ENCODE results near the gene CBLIF. TPM values are rescaled to one million over a fixed set of nuclear protein-coding genes. Genes with fewer than 3 reads are reported as not detected.

Gene CBLIF
- total and polyA plus RNA-seq, 2 of the 13 experiments (the other 11 are each of a cell fraction or from before 2014, with no cell fraction given), result not detected

GRCh38 chr11:59802639-59803176 is 42.6 kb downstream of the CBLIF start (continued):
- 0 out of 2 replicates have a peak, but pooled peaks have one; percentile 11 for TF ChIP-seq MNT (IDR thresholded peaks at IDR 0.05)
- TF ChIP-seq ZNF660 (CRISPR knock-in tag; IDR thresholded peaks at IDR 0.05; ENCODE audit: borderline replicate concordance, low read depth), result no peak
- TF ChIP-seq THAP11 (CRISPR knock-in tag; IDR thresholded peaks at IDR 0.05), result 0 out of 2 replicates have a peak, but pooled peaks have one; percentile 11
- peak; percentile 76; the same call in 1 of the 2 replicates for TF ChIP-seq TFDP1 (CRISPR knock-in tag; IDR thresholded peaks at IDR 0.05; ENCODE audit: borderline replicate concordance)
- 0 out of 2 replicates have a peak, but pooled peaks have one; percentile 35 for TF ChIP-seq MXD4 (CRISPR knock-in tag; IDR thresholded peaks at IDR 0.05)
- peak; percentile 76 for TF ChIP-seq SMC3 (IDR thresholded peaks at IDR 0.05; ENCODE audit: low read length)
- TF ChIP-seq ZBTB25 (CRISPR knock-in tag; IDR thresholded peaks at IDR 0.05), result 0 out of 2 replicates have a peak, but pooled peaks have one; percentile 35
- no peak for TF ChIP-seq PRDM15 (CRISPR knock-in tag; IDR thresholded peaks at IDR 0.05)
- TF ChIP-seq ZSCAN25 (CRISPR knock-in tag; IDR thresholded peaks at IDR 0.05), result no peak
- TF ChIP-seq ELK4 (CRISPR knock-in tag; IDR thresholded peaks at IDR 0.05; ENCODE audit: borderline replicate concordance), result no peak
- TF ChIP-seq TFDP2 (CRISPR knock-in tag; IDR thresholded peaks at IDR 0.05), result 0 out of 2 replicates have a peak, but pooled peaks have one; percentile 34
- TF ChIP-seq RNF2 (conservative IDR thresholded peaks at IDR 0.05; ENCODE audit: low read depth), result 0 out of 2 replicates have a peak, but pooled peaks have one; percentile 43
- no peak for TF ChIP-seq FOXP1 (IDR thresholded peaks at IDR 0.05)
- TF ChIP-seq FOXP1 (CRISPR knock-in tag; IDR thresholded peaks at IDR 0.05), result no peak
- no peak for TF ChIP-seq TCF7 (IDR thresholded peaks at IDR 0.05; ENCODE audit: low read depth)
- TF ChIP-seq ZNF703 (CRISPR knock-in tag; IDR thresholded peaks at IDR 0.05; ENCODE audit: borderline replicate concordance), result no peak
- TF ChIP-seq ZNF83 (CRISPR knock-in tag; IDR thresholded peaks at IDR 0.05; ENCODE audit: borderline replicate concordance), result no peak
- 0 out of 4 replicates have a peak, but pooled peaks of 1 of the 2 experiments have one; percentile 35 for TF ChIP-seq KLF16 (CRISPR knock-in tag; IDR thresholded peaks at IDR 0.05)
- no peak for TF ChIP-seq ZNF724P (CRISPR knock-in tag; IDR thresholded peaks at IDR 0.05; ENCODE audit: borderline replicate concordance)
